ENCODE results near the gene COL8A1. TPM values are rescaled to one million over a fixed set of nuclear protein-coding genes. Genes with fewer than 3 reads are reported as not detected.

COL8A1 gene
- total and polyA plus RNA-seq, 9 of the 15 experiments (the other 6 are each of a cell fraction or from before 2014, with no cell fraction given): 0.07 TPM; not detected in 8

DNA sequence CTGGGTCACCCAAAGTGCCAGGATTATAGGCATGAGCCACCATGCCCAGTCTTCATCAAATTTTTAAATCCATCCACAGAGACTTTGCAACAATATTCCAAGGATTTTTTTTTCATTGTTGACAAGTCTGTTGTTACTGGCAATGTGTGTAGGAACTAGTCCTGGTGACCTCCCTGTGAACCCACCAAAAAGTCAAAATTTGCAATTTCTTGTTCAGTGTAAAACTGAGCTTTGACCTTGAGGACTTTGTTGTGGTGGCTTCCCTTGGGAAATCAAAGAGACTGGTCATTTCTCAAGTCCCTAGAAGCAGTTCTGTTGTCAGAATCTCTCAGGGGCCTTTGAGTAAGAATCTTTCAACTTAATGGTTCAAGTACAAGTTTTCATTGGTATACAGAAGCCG, 36.9 kb upstream of the COL8A1 start:
- CTCF ChIA-PET (ENCODE audit: low intra/inter-chr PET ratio): no interaction called here
- Histone ChIP-seq H3K36me3 (ENCODE audit: control insufficient read depth, insufficient read depth, low read length) (no peaks in the 10 kb centered on the region), H3K4me2 (ENCODE audit: insufficient read depth, low read length) (no peak overlapping the region), H3K4me1 (replicated peaks in 1 of 2; ENCODE audit: control insufficient read depth in 2 of 2, insufficient read depth in 2 of 2, low read length in 2 of 2) (no peaks in the 10 kb centered on the region), H3K79me2 (ENCODE audit: control insufficient read depth, insufficient read depth, low read length) (no peaks in the 10 kb centered on the region), H3K9me3 (replicated peaks; ENCODE audit: control insufficient read depth, insufficient read depth, low read depth, low read length) (no peaks in the 10 kb centered on the region), H3K9ac (ENCODE audit: insufficient read depth in 1 of 2, low read depth in 2 of 2, low read length in 2 of 2) (no peak overlapping the region), H3K27me3 (ENCODE audit: control insufficient read depth in 2 of 2, insufficient read depth in 2 of 2, low read length in 2 of 2) (no peaks in the 10 kb centered on the region), H3K9me1 (ENCODE audit: control insufficient read depth, insufficient read depth, low read length) (no peaks in the 10 kb centered on the region), H3K27ac (ENCODE audit: extremely low read depth, low read depth, low read length) (no peak overlapping the region), H2AFZ (ENCODE audit: low read depth, low read length) (no peak overlapping the region), H4K20me1 (replicated peaks; ENCODE audit: control insufficient read depth, insufficient read depth, low read length) (no peaks in the 10 kb centered on the region), H3K4me3 (no peak overlapping the region)
- no peak for DNase-seq (ENCODE audit: extremely low read depth in 1 of 4, low spot score in 3 of 4)
- POLR2A ChIA-PET: no interaction called here
- WGBS (ENCODE audit: insufficient coverage, low coverage, missing lambda C conversion rate): 10% methylated on average over 1 of the region's 1 CpG
- TF ChIP-seq SPI1 (IDR thresholded peaks at IDR 0.05; ENCODE audit: borderline replicate concordance, low read depth, low read length): no peak
- TF ChIP-seq DNMT1 (IDR thresholded peaks at IDR 0.05): no peak
- TF ChIP-seq IRF1 (CRISPR knock-in tag; IDR thresholded peaks at IDR 0.05; ENCODE audit: borderline replicate concordance): no peak
- TF ChIP-seq TSC22D4 (tag; IDR thresholded peaks at IDR 0.05): no peak
- no peak for TF ChIP-seq KLF13 (tag; IDR thresholded peaks at IDR 0.05; ENCODE audit: borderline replicate concordance, low read depth)
- TF ChIP-seq, protein P1, sequence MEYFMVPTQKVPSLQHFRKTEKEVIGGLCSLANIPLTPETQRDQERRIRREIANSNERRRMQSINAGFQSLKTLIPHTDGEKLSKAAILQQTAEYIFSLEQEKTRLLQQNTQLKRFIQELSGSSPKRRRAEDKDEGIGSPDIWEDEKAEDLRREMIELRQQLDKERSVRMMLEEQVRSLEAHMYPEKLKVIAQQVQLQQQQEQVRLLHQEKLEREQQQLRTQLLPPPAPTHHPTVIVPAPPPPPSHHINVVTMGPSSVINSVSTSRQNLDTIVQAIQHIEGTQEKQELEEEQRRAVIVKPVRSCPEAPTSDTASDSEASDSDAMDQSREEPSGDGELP (CRISPR knock-in tag; IDR thresholded peaks at IDR 0.05; ENCODE audit: borderline replicate concordance): no peak
- TF ChIP-seq NR4A1 (CRISPR knock-in tag; IDR thresholded peaks at IDR 0.05): no peak
- no peak for TF ChIP-seq NR4A1 (tag; IDR thresholded peaks at IDR 0.05)
- no peak for TF ChIP-seq ZNF184 (CRISPR knock-in tag; IDR thresholded peaks at IDR 0.05)
- TF ChIP-seq DLX4 (CRISPR knock-in tag; IDR thresholded peaks at IDR 0.05): no peak
- no peak for TF ChIP-seq MLLT1 (IDR thresholded peaks at IDR 0.05)
- TF ChIP-seq ZBED1 (IDR thresholded peaks at IDR 0.05): no peak
- no peak for TF ChIP-seq PHF20 (IDR thresholded peaks at IDR 0.05; ENCODE audit: partially characterized antibody)
- no peak for TF ChIP-seq SMARCC2 (IDR thresholded peaks at IDR 0.05; ENCODE audit: low read depth)
- TF ChIP-seq IFI16 (CRISPR knock-in tag; IDR thresholded peaks at IDR 0.05): no peak
- no peak for TF ChIP-seq U2AF1 (optimal IDR thresholded peaks at IDR 0.05; ENCODE audit: low read depth, low read length)
- no peak for FAIRE-seq
- in situ Hi-C loops (cut with MboI): no loop called here
- no peak for ATAC-seq
- intact Hi-C loops (cut with micrococcal nuclease): no loop called here
- no TSS peak for BruUV-seq (replicated peaks)
